ENCODE data around the gene RNF25.

RNF25 gene

DNA sequence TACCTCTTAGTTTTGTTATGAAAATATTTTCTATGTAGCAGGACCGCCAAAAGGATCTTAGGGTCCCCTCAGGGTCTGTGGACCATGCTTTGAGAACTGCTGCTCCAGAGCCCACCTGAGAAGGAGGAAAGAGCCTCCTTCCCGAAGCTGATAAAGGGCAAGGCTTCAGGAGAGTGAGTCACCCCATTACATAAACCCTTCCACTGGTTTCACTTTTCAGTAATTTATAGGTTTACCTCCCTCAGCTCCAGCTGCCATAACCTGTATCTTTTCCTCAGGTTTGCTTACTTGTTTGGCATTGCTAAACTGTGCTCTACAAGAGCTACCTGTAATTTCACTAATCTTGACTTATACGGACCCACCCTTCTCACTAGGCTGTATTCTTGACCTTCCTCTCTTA, 45.5 kb upstream of the RNF25 start:
- Mint-ChIP-seq H3K9me3 (no peaks in the 10 kb centered on the region), H3K27me3 (ENCODE audit: low read depth, poor library complexity) (peaks cover 3% of the 10 kb centered on the region), H3K27ac (peak overlapping the region; percentile 23), H3K36me3 (ENCODE audit: low read depth) (peaks cover 56% of the 10 kb centered on the region), H3K4me1 (peaks cover 26% of the 10 kb centered on the region), H3K4me3 (no peak overlapping the region)
- TF ChIP-seq, protein P1, sequence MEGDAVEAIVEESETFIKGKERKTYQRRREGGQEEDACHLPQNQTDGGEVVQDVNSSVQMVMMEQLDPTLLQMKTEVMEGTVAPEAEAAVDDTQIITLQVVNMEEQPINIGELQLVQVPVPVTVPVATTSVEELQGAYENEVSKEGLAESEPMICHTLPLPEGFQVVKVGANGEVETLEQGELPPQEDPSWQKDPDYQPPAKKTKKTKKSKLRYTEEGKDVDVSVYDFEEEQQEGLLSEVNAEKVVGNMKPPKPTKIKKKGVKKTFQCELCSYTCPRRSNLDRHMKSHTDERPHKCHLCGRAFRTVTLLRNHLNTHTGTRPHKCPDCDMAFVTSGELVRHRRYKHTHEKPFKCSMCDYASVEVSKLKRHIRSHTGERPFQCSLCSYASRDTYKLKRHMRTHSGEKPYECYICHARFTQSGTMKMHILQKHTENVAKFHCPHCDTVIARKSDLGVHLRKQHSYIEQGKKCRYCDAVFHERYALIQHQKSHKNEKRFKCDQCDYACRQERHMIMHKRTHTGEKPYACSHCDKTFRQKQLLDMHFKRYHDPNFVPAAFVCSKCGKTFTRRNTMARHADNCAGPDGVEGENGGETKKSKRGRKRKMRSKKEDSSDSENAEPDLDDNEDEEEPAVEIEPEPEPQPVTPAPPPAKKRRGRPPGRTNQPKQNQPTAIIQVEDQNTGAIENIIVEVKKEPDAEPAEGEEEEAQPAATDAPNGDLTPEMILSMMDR (IDR thresholded peaks at IDR 0.05), result no peak
- DNase-seq, result no peak

GRCh38 chr2:218716070-218716469, 44.3 kb upstream of the RNF25 start:
- no peaks in the 10 kb centered on the region for H3K9me3 Mint-ChIP-seq
- DNase-seq, result no peak
- H3K4me1 Mint-ChIP-seq, result peaks cover 35% of the 10 kb centered on the region
- H3K27me3 Mint-ChIP-seq (ENCODE audit: low read depth, poor library complexity), result peaks cover 3% of the 10 kb centered on the region
- H3K36me3 Mint-ChIP-seq (ENCODE audit: low read depth), result peaks cover 61% of the 10 kb centered on the region
- TF ChIP-seq, protein P1 (IDR thresholded peaks at IDR 0.05), result no peak
- H3K4me3 Mint-ChIP-seq, result no peak overlapping the region
- H3K27ac Mint-ChIP-seq, result no peak overlapping the region

DNA sequence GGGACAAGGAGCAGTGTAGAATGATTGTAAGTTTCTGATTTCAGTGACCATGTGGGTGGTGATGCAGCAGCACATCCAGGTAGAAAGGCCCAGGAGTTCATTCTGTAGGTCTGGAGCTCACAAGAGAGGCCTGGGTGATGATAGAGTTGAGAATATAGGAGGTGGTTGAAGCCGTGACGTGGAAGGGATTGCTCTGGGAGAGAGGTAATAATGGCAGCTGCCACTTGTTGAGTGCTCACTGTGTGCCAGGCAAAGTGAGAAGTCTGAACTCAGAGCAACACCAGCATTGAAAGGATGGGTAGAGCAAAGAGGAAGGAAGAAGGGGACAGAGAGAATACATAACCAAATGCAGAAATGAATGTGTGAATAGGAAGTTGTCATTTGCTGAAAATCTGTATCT, 42.1 kb upstream of the RNF25 start:
- TF ChIP-seq, protein P1 (IDR thresholded peaks at IDR 0.05), result no peak
- DNase-seq, result no peak
- Mint-ChIP-seq H3K9me3 (no peaks in the 10 kb centered on the region), H3K4me1 (peaks cover 23% of the 10 kb centered on the region), H3K36me3 (ENCODE audit: low read depth) (peaks cover 46% of the 10 kb centered on the region), H3K27me3 (ENCODE audit: low read depth, poor library complexity) (peaks cover 3% of the 10 kb centered on the region), H3K27ac (no peak overlapping the region), H3K4me3 (no peak overlapping the region)

GRCh38 chr2:218711550-218711929, 39.7 kb upstream of the RNF25 start:
- Mint-ChIP-seq H3K4me3 (peak overlapping the region; percentile 99), H3K36me3 (ENCODE audit: low read depth) (peaks cover 26% of the 10 kb centered on the region), H3K27me3 (ENCODE audit: low read depth, poor library complexity) (no peaks in the 10 kb centered on the region), H3K4me1 (peaks cover 16% of the 10 kb centered on the region), H3K9me3 (peaks cover 4% of the 10 kb centered on the region), H3K27ac (peak overlapping the region; percentile 83)
- TF ChIP-seq, protein P1 (IDR thresholded peaks at IDR 0.05), result no peak
- DNase-seq, result no peak

DNA sequence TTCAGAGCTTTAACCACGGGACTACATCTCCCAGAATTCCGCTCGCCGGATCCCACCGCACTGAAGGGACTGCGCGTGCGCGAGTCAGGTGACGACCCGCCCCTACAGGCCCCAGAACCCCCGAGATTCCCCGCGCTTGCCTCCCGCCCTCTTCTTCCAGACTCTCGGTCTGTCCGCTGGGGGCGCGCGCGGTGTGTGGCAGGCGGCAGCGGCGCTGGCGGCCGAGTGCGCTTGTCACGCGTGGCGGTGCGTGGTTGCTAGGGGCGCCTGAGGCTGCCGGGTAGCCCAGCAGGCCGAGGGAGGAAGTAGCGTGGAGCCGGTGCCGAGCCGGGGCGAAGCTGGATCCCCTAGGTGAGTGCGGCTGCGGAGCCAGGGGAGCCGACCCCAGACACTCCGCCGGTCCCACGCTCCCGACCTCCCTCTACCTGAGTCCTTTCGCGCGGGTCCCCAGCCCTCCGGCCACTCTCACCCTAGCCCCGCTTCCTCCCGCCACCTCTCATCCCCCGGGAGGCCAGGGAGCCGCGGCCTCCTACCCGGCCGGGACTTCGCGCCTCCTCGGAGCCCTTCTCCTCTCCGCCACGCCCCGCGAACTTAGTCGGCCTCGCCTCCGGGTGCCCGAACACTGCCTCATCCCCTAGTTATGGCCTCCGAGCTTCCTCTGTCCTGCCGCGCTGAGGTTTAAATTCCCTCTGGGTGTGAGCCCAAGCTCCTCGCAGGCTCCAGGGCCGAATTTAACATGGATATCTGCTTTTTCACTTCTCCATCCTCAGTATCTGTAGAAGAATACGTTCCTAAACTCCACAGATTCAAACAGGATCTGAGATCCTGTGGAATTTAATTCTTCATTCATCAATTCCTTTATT, 39.1 kb upstream of the RNF25 start, which contains the start of gene TTLL4:
TSS of gene TTLL4 (plus strand) at position 149 of the 863 bp plus-strand sequence. CDS start 26,842 bp downstream, outside the sequence.
- TF ChIP-seq, protein P1 (IDR thresholded peaks at IDR 0.05), result peak; percentile 74
- Mint-ChIP-seq H3K9me3 (peaks cover 4% of the 10 kb centered on the region), H3K4me1 (peaks cover 16% of the 10 kb centered on the region), H3K27ac (peak within 1 kb of the TSS; percentile 83), H3K27me3 (ENCODE audit: low read depth, poor library complexity) (no peaks in the 10 kb centered on the region), H3K4me3 (peak within 1 kb of the TSS; percentile 99), H3K36me3 (ENCODE audit: low read depth) (peaks cover 23% of the 10 kb centered on the region)
- DNase-seq, result peak; percentile 99

- Mint-ChIP-seq H3K27ac (no peak overlapping the region), H3K4me3 (peak overlapping the region; percentile 99), H3K4me1 (peaks cover 16% of the 10 kb centered on the region), H3K27me3 (ENCODE audit: low read depth, poor library complexity) (no peaks in the 10 kb centered on the region), H3K9me3 (peaks cover 4% of the 10 kb centered on the region), H3K36me3 (ENCODE audit: low read depth) (peaks cover 17% of the 10 kb centered on the region)
- no peak for DNase-seq
- TF ChIP-seq, protein P1 (IDR thresholded peaks at IDR 0.05), result no peak
Observed at GRCh38 chr2:218710334-218710686, 38.5 kb upstream of the RNF25 start.

Data from nephron progenitor cell (in vitro differentiated cells).